Vagina (tissue), 2 donors: ENCODE measurements around the gene HEATR3. TPM values are rescaled to one million over a fixed set of nuclear protein-coding genes. Genes with fewer than 3 reads are reported as not detected.

Experiments
- DNase-seq, 2 donors: peaks; one replicate each; pipeline ENCODE4 v3.0.0-alpha.2; 2017; ENCODE audit errors: extremely low spot score in 2 of 2
- H3K27ac ChIP-seq: fragments of 200-600 bp; sonication (generic); one replicate; pipeline ENCODE4 v1.5.1; 2019
- H3K27me3 ChIP-seq: fragments of 200-600 bp; sonication (generic); one replicate; pipeline ENCODE4 v1.5.1; 2019
- H3K36me3 ChIP-seq, 2 donors: fragments of 200-600 bp; sonication (generic); one replicate each; pipeline ENCODE4 v1.5.1; 2017 to 2019
- H3K4me1 ChIP-seq: fragments of 200-600 bp; sonication (generic); one replicate; pipeline ENCODE4 v1.5.1; 2019
- H3K4me3 ChIP-seq, 2 donors: fragments of 200-600 bp; sonication (generic); 1 replicate in 1 of 2; 2 replicates in 1 of 2; pipeline ENCODE4 v1.5.1; 2016 to 2019
- H3K9me3 ChIP-seq: fragments of 200-600 bp; sonication (generic); one replicate; pipeline ENCODE4 v1.5.1; 2019
- POLR2A ChIP-seq, 2 donors: fragments of 450-650 bp; IDR thresholded peaks; one replicate each; pipeline ENCODE4 v1.6.1; 2017; ENCODE audit warnings: antibody characterized with exemption in 2 of 2, mild to moderate bottlenecking in 2 of 2, moderate library complexity in 2 of 2
- POLR2AphosphoS5 ChIP-seq, 2 donors: sonication (generic); formaldehyde crosslinking; IDR thresholded peaks; one replicate each; pipeline ENCODE4 v1.9.0; 2017; ENCODE audit warnings: antibody characterized with exemption in 2 of 2, mild to moderate bottlenecking in 2 of 2, low read depth in 1 of 2; ENCODE audit not compliant: insufficient read depth in 1 of 2
- intact Hi-C: fragments of 100-400 bp; cut with DNase I; formaldehyde crosslinking; loops from one replicate; pipeline ENCODE4 v1.15.1; 2023
- total RNA-seq: library from RNA; depleted of rRNA; stranded (reverse); fragments of >200 nt; gene quantifications from one replicate; pipeline ENCODE4 v1.2.3, GENCODE V29; 2016
- TF ChIP-seq, protein P1 (sequence below), 3 experiments: fragments of 450-650 bp in 2 of 3; fragments of 200-600 bp in 1 of 3; sonication (generic) in 1 of 3; IDR thresholded peaks; one replicate each; pipeline ENCODE4 v1.5.1; 2017 to 2019; ENCODE audit warnings: antibody characterized with exemption in 3 of 3, mild to moderate bottlenecking in 2 of 3, moderate library complexity in 2 of 3

Gene HEATR3
- total RNA-seq, 1 donor from 2014 or later: 16.5 TPM

DNA sequence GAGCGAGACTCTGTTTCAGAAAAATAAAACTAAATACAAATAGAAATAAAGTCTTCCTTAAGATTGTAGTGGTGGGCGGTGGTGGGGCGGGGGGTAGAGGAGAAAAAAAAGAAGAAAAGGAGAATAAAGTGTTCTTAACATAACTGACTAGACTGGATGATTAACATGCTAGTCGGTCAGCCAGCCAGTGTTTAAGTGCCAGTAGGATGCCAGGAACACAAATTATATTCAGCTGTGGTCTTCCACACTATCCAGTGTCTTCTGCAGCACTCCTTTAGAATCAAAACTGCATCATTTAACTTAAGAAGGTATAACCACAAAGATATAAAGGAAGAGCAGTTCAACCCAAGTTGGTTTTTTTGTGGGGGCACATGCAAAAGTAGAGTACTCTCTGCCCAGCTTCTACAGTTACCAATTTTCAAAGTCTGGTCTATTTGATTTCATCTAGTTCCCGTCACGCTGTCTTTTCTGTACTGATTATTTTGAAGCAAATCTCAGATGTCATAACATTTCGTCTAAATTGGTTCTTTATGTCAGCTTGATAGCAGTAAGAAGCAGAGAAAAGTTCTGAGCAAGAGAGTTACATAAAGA lies 15.8 kb downstream of the HEATR3 start:
- no peaks in the 10 kb centered on the region for H3K9me3 ChIP-seq
- no peak overlapping the region for H3K27ac ChIP-seq
- no peaks in the 10 kb centered on the region for H3K4me1 ChIP-seq
- TF ChIP-seq POLR2AphosphoS5 (IDR thresholded peaks at IDR 0.05; ENCODE audit: insufficient read depth in 1 of 2, low read depth in 1 of 2) (no peak), POLR2A (IDR thresholded peaks at IDR 0.05) (no peak)
- TF ChIP-seq, protein P1, sequence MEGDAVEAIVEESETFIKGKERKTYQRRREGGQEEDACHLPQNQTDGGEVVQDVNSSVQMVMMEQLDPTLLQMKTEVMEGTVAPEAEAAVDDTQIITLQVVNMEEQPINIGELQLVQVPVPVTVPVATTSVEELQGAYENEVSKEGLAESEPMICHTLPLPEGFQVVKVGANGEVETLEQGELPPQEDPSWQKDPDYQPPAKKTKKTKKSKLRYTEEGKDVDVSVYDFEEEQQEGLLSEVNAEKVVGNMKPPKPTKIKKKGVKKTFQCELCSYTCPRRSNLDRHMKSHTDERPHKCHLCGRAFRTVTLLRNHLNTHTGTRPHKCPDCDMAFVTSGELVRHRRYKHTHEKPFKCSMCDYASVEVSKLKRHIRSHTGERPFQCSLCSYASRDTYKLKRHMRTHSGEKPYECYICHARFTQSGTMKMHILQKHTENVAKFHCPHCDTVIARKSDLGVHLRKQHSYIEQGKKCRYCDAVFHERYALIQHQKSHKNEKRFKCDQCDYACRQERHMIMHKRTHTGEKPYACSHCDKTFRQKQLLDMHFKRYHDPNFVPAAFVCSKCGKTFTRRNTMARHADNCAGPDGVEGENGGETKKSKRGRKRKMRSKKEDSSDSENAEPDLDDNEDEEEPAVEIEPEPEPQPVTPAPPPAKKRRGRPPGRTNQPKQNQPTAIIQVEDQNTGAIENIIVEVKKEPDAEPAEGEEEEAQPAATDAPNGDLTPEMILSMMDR (IDR thresholded peaks at IDR 0.05): no peak
- intact Hi-C loops: no loop called here
- peaks cover 0 to 28% of the 10 kb centered on the region in 2 donors for H3K36me3 ChIP-seq
- H3K27me3 ChIP-seq: no peaks in the 10 kb centered on the region
- no peak for DNase-seq
- H3K4me3 ChIP-seq: no peak overlapping the region

DNA sequence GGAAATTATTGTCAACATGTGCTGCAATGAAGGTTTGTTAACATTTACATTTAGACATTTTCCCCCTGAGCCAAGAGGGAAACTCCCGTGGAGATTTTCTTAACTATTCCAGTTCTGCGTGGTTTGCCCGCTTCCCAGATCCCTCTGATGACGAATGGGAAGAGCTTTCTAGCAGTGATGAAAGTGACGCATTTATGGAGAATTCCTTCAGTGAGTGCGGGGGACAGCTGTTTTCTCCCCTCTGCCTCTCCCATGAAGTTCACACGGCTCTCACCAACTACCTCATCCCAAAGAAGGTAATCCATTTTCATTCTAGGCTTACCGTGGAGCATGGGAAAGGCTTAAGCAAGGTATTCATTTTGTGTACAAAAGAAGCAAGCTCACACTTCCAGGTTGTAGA lies 18.2 kb downstream of the HEATR3 start:
- H3K36me3 ChIP-seq: peaks cover 0 to 34% of the 10 kb centered on the region in 2 donors
- no peak for DNase-seq
- H3K9me3 ChIP-seq: no peaks in the 10 kb centered on the region
- no peaks in the 10 kb centered on the region for H3K4me1 ChIP-seq
- TF ChIP-seq POLR2A (IDR thresholded peaks at IDR 0.05): no peak
- TF ChIP-seq, protein P1 (IDR thresholded peaks at IDR 0.05): no peak
- no peak for TF ChIP-seq POLR2AphosphoS5 (IDR thresholded peaks at IDR 0.05; ENCODE audit: insufficient read depth in 1 of 2, low read depth in 1 of 2)
- H3K4me3 ChIP-seq: no peak overlapping the region
- H3K27ac ChIP-seq: no peak overlapping the region
- intact Hi-C loops: no loop called here
- no peaks in the 10 kb centered on the region for H3K27me3 ChIP-seq

DNA sequence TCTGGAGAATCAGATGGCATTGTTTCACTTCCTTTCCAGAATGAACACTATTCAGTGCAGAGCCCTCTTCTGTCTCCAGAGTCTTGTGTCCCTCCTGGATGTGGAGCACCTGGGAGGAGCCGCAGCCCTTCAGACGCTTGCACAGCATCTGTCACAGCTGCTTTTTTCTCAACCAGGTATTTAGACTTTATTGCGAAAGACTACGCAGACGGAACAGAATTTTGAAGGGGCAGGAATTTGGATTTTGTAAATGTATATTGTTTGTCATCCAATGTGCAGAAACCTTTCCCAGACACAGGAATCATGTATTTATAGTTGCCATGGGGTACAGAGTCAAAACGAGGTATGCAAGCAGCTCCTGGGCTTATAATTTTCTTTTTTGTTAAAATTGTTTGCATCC lies 20.4 kb downstream of the HEATR3 start:
- Histone ChIP-seq H3K27ac (no peak overlapping the region), H3K9me3 (no peaks in the 10 kb centered on the region), H3K36me3 (peaks cover 0 to 42% of the 10 kb centered on the region in 2 donors), H3K27me3 (no peaks in the 10 kb centered on the region), H3K4me3 (no peak overlapping the region), H3K4me1 (no peaks in the 10 kb centered on the region)
- DNase-seq: no peak
- intact Hi-C loops: no loop called here
- TF ChIP-seq POLR2AphosphoS5 (IDR thresholded peaks at IDR 0.05; ENCODE audit: insufficient read depth in 1 of 2, low read depth in 1 of 2) (no peak), POLR2A (IDR thresholded peaks at IDR 0.05) (no peak)
- TF ChIP-seq, protein P1 (IDR thresholded peaks at IDR 0.05): no peak

DNA sequence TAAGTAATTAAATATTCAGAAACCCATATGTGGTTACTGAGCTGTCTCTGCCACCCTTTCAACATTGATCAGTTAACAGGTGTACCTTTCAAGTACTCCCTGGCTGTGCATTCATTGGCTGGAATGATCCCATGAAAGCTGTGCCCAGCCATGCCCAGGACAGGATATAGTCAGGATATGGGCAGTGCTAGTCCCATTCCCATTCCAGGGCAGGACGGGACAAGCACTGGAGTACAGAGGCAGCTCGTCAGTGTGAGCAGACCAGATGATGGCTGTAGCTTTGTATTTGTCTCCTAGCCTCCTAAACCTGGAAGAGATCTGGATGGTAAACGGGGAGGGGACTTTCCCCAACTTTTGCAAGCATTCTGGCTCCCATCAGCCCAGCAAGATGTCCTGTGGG lies 22.5 kb downstream of the HEATR3 start:
- TF ChIP-seq POLR2AphosphoS5 (IDR thresholded peaks at IDR 0.05; ENCODE audit: insufficient read depth in 1 of 2, low read depth in 1 of 2) (no peak), POLR2A (IDR thresholded peaks at IDR 0.05) (no peak)
- TF ChIP-seq, protein P1 (IDR thresholded peaks at IDR 0.05): no peak
- intact Hi-C loops: no loop called here
- Histone ChIP-seq H3K4me1 (no peaks in the 10 kb centered on the region), H3K9me3 (no peaks in the 10 kb centered on the region), H3K27ac (no peak overlapping the region), H3K36me3 (peaks cover 0 to 42% of the 10 kb centered on the region in 2 donors), H3K4me3 (no peak overlapping the region), H3K27me3 (no peaks in the 10 kb centered on the region)
- DNase-seq: no peak

DNA sequence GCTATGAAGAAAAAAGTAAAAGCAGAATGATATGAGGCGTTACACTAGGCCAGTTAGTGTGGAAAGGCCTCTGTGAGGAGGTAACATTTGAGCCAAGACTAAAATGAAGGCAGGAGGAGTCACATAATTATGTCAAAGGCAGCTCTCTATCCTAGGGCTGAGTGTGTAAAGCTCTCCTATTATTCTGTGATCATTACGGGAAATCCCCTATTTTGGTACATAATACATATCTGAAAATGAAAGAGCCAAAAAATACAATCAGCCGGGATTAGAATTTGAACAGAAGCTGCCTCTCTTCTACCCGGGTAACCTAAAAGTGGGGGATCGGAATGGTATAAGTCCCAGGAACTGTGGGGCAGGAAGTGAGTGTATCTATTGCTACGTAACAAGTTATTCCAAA lies 27.1 kb downstream of the HEATR3 start:
- H3K27me3 ChIP-seq: no peaks in the 10 kb centered on the region
- no peak overlapping the region for H3K27ac ChIP-seq
- DNase-seq: no peak
- H3K36me3 ChIP-seq: peaks cover 0 to 13% of the 10 kb centered on the region in 2 donors
- intact Hi-C loops: no loop called here
- no peak overlapping the region for H3K4me3 ChIP-seq
- no peaks in the 10 kb centered on the region for H3K9me3 ChIP-seq
- no peaks in the 10 kb centered on the region for H3K4me1 ChIP-seq
- TF ChIP-seq POLR2AphosphoS5 (IDR thresholded peaks at IDR 0.05; ENCODE audit: insufficient read depth in 1 of 2, low read depth in 1 of 2): no peak
- TF ChIP-seq POLR2A (IDR thresholded peaks at IDR 0.05): no peak
- TF ChIP-seq, protein P1 (IDR thresholded peaks at IDR 0.05): no peak
